Mesenchymal stem cell (in vitro differentiated cells and primary cell): ENCODE measurements around the gene ACADVL.
A peak's percentile ranks its signal among the peaks of the same experiment; 100 is the strongest.

Source experiments
- DNase-seq: peaks from one replicate; pipeline ENCODE4 v3.0.0-alpha.2; 2013
- H2AFZ ChIP-seq: one replicate; pipeline ENCODE4 v1.6.1; 2013; ENCODE audit warnings: low read depth, mild to moderate bottlenecking, control low read depth, inconsistent platforms, low read length, moderate library complexity
- H2AK5ac ChIP-seq: 2 replicates; pipeline ENCODE4 v1.6.1; 2013; ENCODE audit warnings: low read length, moderate library complexity, mild to moderate bottlenecking, inconsistent platforms; ENCODE audit not compliant: severe bottlenecking
- H2BK120ac ChIP-seq: one replicate; pipeline ENCODE4 v1.6.1; 2013; ENCODE audit warnings: low read depth, mild to moderate bottlenecking, inconsistent platforms, low read length, moderate library complexity
- H2BK12ac ChIP-seq, 2 experiments: one replicate each; pipeline ENCODE4 v1.6.1; 2013; ENCODE audit warnings: inconsistent platforms in 2 of 2, low read length in 2 of 2, mild to moderate bottlenecking in 2 of 2, moderate library complexity in 2 of 2, control low read depth in 1 of 2
- H2BK15ac ChIP-seq: one replicate; pipeline ENCODE4 v1.6.1; 2013; ENCODE audit warnings: mild to moderate bottlenecking, low read depth, inconsistent platforms; ENCODE audit not compliant: poor library complexity, severe bottlenecking
- H2BK5ac ChIP-seq: 2 replicates; pipeline ENCODE4 v1.6.1; 2013; ENCODE audit warnings: low read depth, mild to moderate bottlenecking, low read length, control low read depth, inconsistent platforms; ENCODE audit not compliant: poor library complexity, severe bottlenecking
- H3K14ac ChIP-seq, 2 experiments: one replicate each; pipeline ENCODE4 v1.6.1; 2013; ENCODE audit warnings: inconsistent platforms in 2 of 2, low read length in 2 of 2, control low read depth in 1 of 2, mild to moderate bottlenecking in 1 of 2, moderate library complexity in 1 of 2
- H3K18ac ChIP-seq, 2 experiments: one replicate each; pipeline ENCODE4 v1.6.1; 2013; ENCODE audit warnings: inconsistent platforms in 2 of 2, low read length in 2 of 2, control low read depth in 1 of 2, low read depth in 1 of 2, mild to moderate bottlenecking in 1 of 2
- H3K23ac ChIP-seq, 2 experiments: one replicate each; pipeline ENCODE4 v1.6.1; 2013; ENCODE audit warnings: inconsistent platforms in 2 of 2, low read length in 2 of 2, mild to moderate bottlenecking in 2 of 2, moderate library complexity in 2 of 2, control low read depth in 1 of 2
- H3K27ac ChIP-seq: 2 replicates; pipeline ENCODE4 v1.5.1; 2013; ENCODE audit warnings: mild to moderate bottlenecking, moderate library complexity, low read length, control low read depth, inconsistent platforms; ENCODE audit not compliant: poor library complexity, severe bottlenecking
- H3K27me3 ChIP-seq, 2 experiments: 2 replicates each; pipeline versions ENCODE4 v1.6.1 to v1.7.0; 2013; ENCODE audit warnings: low read length in 2 of 2, mild to moderate bottlenecking in 2 of 2, moderate library complexity in 2 of 2, control low read depth in 1 of 2, inconsistent platforms in 1 of 2; ENCODE audit not compliant: control insufficient read depth in 1 of 2, insufficient read depth in 1 of 2
- H3K36me3 ChIP-seq, 2 experiments: 2 replicates each; pipeline versions ENCODE4 v1.6.1 to v1.7.0; 2013; ENCODE audit warnings: low read length in 2 of 2, control low read depth in 1 of 2, inconsistent platforms in 1 of 2, low read depth in 1 of 2, mild to moderate bottlenecking in 1 of 2; ENCODE audit not compliant: insufficient read depth in 2 of 2, control insufficient read depth in 1 of 2
- H3K4ac ChIP-seq, 2 experiments: one replicate each; pipeline ENCODE4 v1.6.1; 2013; ENCODE audit warnings: inconsistent platforms in 2 of 2, low read length in 2 of 2, mild to moderate bottlenecking in 2 of 2, moderate library complexity in 2 of 2, control low read depth in 1 of 2, low read depth in 1 of 2
- H3K4me1 ChIP-seq: 2 replicates; pipeline ENCODE4 v1.6.1; 2013; ENCODE audit warnings: low read depth, low read length, control low read depth; ENCODE audit not compliant: control insufficient read depth, insufficient read depth
- H3K4me2 ChIP-seq: 2 replicates; pipeline ENCODE4 v1.6.1; 2013; ENCODE audit warnings: low read length, mild to moderate bottlenecking, inconsistent platforms; ENCODE audit not compliant: poor library complexity, severe bottlenecking
- H3K4me3 ChIP-seq, 2 experiments: 2 replicates each; pipeline versions ENCODE4 v1.5.1 to v1.7.0; 2013; ENCODE audit warnings: low read length in 2 of 2, mild to moderate bottlenecking in 2 of 2, control low read depth in 1 of 2, low read depth in 1 of 2; ENCODE audit not compliant: insufficient read depth in 1 of 2
- H3K79me1 ChIP-seq: replicated peaks from 2 replicates; pipeline ENCODE4 v1.6.1; 2013; ENCODE audit warnings: mild to moderate bottlenecking, control low read depth, low read length, inconsistent platforms; ENCODE audit not compliant: poor library complexity, severe bottlenecking
- H3K9ac ChIP-seq: 2 replicates; pipeline ENCODE4 v1.7.0; 2013; ENCODE audit warnings: mild to moderate bottlenecking, low read length, moderate library complexity
- H3K9me3 ChIP-seq: 2 replicates; pipeline ENCODE4 v1.7.0; 2013; ENCODE audit warnings: mild to moderate bottlenecking, low read length; ENCODE audit not compliant: control insufficient read depth
- H4K8ac ChIP-seq: one replicate; pipeline ENCODE4 v1.6.1; 2013; ENCODE audit warnings: inconsistent platforms, mild to moderate bottlenecking, low read length, moderate library complexity
- H4K91ac ChIP-seq: one replicate; pipeline ENCODE4 v1.6.1; 2013; ENCODE audit warnings: mild to moderate bottlenecking, low read length, inconsistent platforms
- WGBS: methylation state at CpG from one replicate; pipeline ENCODE4 v1.1.7; 2013; ENCODE audit warnings: mixed read lengths; 5-methylcytosine and 5-hydroxymethylcytosine counted together

The ACADVL gene

DNA sequence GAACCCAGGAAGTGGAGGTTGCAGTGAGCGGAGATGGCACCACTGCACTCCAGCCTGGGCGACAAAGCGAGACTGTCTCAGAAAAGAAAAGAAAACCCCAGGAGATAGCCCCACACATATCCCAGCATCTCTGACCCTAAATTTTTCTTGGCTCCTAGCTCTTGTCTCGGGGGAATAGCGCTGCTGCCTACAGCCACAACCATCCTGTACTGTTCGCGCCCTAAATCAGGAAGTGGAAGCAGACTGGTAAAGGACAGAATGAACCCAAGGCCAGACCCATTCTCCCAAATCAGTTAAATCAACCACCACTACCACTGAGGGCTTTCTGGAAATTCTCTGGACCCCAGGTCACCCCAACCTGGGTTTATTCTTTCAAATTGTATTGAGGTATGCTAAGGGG lies 30.1 kb downstream of the ACADVL start:
- Histone ChIP-seq H2AK5ac (no peak overlapping the region), H4K8ac (no peak overlapping the region), H3K27ac (no peak overlapping the region), H3K4ac (no peak overlapping the region), H3K9ac (peak overlapping the region; percentile 97), H3K79me1 (peaks cover 13% of the 10 kb centered on the region), H3K4me1 (peaks cover 15% of the 10 kb centered on the region), H2BK12ac (no peak overlapping the region), H3K27me3 (no peaks in the 10 kb centered on the region), H3K4me3 (peak overlapping the region in 1 of 2 experiments; percentile 85), H2BK15ac (no peak overlapping the region), H3K4me2 (peak overlapping the region; percentile 93), H3K36me3 (peaks cover 19 to 28% of the 10 kb centered on the region in 2 experiments), H3K23ac (no peak overlapping the region), H2BK120ac (no peak overlapping the region), H4K91ac (no peak overlapping the region), H2AFZ (no peak overlapping the region), H2BK5ac (no peak overlapping the region), H3K14ac (no peak overlapping the region), H3K9me3 (no peaks in the 10 kb centered on the region), H3K18ac (no peak overlapping the region)
- 97% methylated on average over 7 of the region's 7 CpGs for WGBS
- no peak for DNase-seq

DNA sequence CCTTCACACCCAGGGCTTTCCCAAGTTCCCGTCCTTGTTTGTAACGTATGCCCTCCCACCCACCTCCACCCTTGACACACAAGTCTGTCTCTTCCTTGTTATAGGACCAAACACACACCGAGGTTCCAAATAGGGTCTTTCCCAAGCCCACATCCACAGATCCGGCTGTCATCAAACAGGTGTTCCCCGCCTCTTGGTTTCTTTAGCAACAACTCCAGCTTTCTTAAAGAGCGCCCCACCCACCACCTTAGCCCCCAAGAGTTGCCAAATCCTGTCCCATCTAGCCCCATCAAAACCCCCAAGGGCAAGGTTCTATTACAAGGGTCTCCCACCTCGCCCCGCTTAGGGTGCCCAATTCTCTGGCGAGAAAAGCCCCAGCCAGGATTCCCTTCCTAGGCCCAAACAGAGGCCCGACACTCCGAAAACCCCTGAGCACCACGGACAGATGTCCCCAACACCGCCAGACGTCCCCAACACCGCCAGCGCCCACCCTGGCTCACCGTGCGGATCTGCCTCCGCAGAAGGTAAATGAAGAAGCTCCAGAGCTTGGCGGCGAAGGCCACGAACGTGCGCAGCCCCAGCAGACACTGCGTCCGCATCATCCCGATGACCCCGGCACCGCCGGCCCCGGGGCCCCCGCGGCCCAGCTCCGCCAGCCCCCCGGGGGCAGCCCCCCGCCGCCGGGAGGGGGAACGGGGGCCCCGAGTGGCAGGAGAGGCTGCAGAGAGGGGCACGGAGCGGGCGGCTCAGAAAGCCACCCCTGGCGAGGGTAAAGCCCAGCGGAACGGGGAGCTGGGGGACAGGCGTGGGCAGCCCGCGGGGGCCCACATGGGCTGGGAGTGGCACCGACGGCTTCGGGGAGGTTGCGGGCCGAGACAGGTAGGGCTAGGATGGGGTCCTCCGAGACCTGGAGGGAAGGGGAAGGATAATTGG lies 31.2 kb downstream of the ACADVL start:
- Histone ChIP-seq H2BK12ac (peak overlapping the region in 1 of 2 experiments; percentile 10), H2BK120ac (peak overlapping the region; percentile 96), H3K9ac (peak overlapping the region; percentile 97), H3K14ac (peak overlapping the region; percentile 43 to 68), H3K27ac (peak overlapping the region; percentile 61), H3K4ac (peak overlapping the region; percentile 73 to 97), H3K4me3 (peak overlapping the region; percentile 85 to 90), H2BK15ac (no peak overlapping the region), H3K79me1 (peaks cover 13% of the 10 kb centered on the region), H3K23ac (no peak overlapping the region), H2BK5ac (peak overlapping the region; percentile 97), H2AK5ac (no peak overlapping the region), H4K91ac (peak overlapping the region; percentile 97), H3K18ac (peak overlapping the region; percentile 89 to 96), H4K8ac (peak overlapping the region; percentile 96), H2AFZ (no peak overlapping the region), H3K27me3 (no peaks in the 10 kb centered on the region), H3K4me1 (peaks cover 15% of the 10 kb centered on the region), H3K36me3 (peaks cover 22 to 32% of the 10 kb centered on the region in 2 experiments), H3K9me3 (no peaks in the 10 kb centered on the region), H3K4me2 (peak overlapping the region; percentile 93)
- WGBS = under 1% methylated on average over 55 of the region's 55 CpGs
- DNase-seq = peak; percentile 40

DNA sequence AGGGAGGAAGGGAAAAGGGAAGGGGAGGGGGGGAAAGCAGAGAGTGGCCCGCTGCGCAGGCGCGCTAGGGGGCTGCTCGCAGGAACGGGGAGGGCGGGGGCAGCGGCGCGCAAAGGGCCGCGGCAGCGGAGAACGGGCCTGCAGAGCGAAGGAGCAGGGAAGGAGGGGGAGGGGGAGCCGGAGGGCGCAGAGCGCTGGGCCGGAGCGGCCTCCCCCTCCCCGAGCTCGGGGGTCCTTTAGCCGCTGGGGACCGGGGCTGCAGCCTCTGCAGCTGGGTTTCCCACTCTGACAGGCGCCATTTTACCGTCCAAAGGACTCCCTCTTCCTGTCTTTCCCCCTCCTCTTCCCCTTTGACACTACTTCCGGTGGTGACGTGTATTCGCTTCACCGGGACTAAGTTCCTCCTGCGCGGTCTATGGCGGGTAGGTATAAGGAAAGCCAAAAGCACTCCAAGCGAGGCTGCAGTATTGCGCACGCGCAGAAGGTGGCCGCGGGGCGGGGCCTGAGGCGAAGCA lies 32.0 kb downstream of the ACADVL start, which contains the start of gene CTDNEP1:
CTDNEP1 (minus strand) TSS at position 74 of the 515 bp plus-strand sequence. CDS start 438 bp downstream, outside the sequence.
- peak within 1 kb of the TSS; percentile 73 to 97 for H3K4ac ChIP-seq
- H2AK5ac ChIP-seq = no peak within 1 kb of the TSS
- H3K4me2 ChIP-seq = peak within 1 kb of the TSS; percentile 93
- peak within 1 kb of the TSS; percentile 43 to 93 for H3K14ac ChIP-seq
- H2BK15ac ChIP-seq = peak within 1 kb of the TSS; percentile 92
- H2BK12ac ChIP-seq = peak within 1 kb of the TSS in 1 of 2 experiments; percentile 65
- peaks cover 14% of the 10 kb centered on the region for H3K79me1 ChIP-seq
- no peaks in the 10 kb centered on the region for H3K9me3 ChIP-seq
- peak within 1 kb of the TSS; percentile 91 for H2AFZ ChIP-seq
- H3K9ac ChIP-seq = peak within 1 kb of the TSS; percentile 97
- 2% methylated on average over 17 of the region's 41 CpGs for whole genome bisulfite sequencing
- H3K18ac ChIP-seq = peak within 1 kb of the TSS; percentile 95 to 98
- H3K27me3 ChIP-seq = no peaks in the 10 kb centered on the region
- H3K4me1 ChIP-seq = peaks cover 15% of the 10 kb centered on the region
- H3K23ac ChIP-seq = peak within 1 kb of the TSS in 1 of 2 experiments; percentile 72
- peak; percentile 100 for DNase-seq
- peak within 1 kb of the TSS; percentile 97 for H4K91ac ChIP-seq
- peak within 1 kb of the TSS; percentile 97 for H2BK5ac ChIP-seq
- peak within 1 kb of the TSS; percentile 96 for H4K8ac ChIP-seq
- peaks cover 24 to 32% of the 10 kb centered on the region in 2 experiments for H3K36me3 ChIP-seq
- peak within 1 kb of the TSS; percentile 96 for H2BK120ac ChIP-seq
- peak within 1 kb of the TSS; percentile 90 for H3K4me3 ChIP-seq
- peak within 1 kb of the TSS; percentile 99 for H3K27ac ChIP-seq
